GM18519 (cell line): ENCODE data around the gene PRKAG2.
"Not testable (repeated sequence)": the region's sequence is repeated elsewhere in the genome, so short reads cannot be mapped to it uniquely, and the experiment has no call there.

Experiments used
- ATAC-seq: cut with Tn5 transposase; IDR thresholded peaks from one replicate; pipeline ENCODE4 v1.9.1; 2021; ENCODE audit warnings: mild to moderate bottlenecking, moderate library complexity; ENCODE audit not compliant: unreplicated experiment, low FRiP score

Gene PRKAG2

GRCh38 chr7:151756076-151756731, 120.7 kb downstream of the PRKAG2 start:
- ATAC-seq = no peak

- ATAC-seq = no peak
Measured at GRCh38 chr7:151755131-151755801, 121.6 kb downstream of the PRKAG2 start.

- ATAC-seq = no peak
Measured at GRCh38 chr7:151754688-151755130, 122.2 kb downstream of the PRKAG2 start.

- no peak for ATAC-seq
Measured at GRCh38 chr7:151754142-151754590, 122.7 kb downstream of the PRKAG2 start.

- no peak for ATAC-seq
Measured at GRCh38 chr7:151752816-151753595, 123.9 kb downstream of the PRKAG2 start.

- no peak for ATAC-seq
Measured at GRCh38 chr7:151752037-151752436, 124.9 kb downstream of the PRKAG2 start.

GRCh38 chr7:151748733-151749132, 128.2 kb downstream of the PRKAG2 start:
- ATAC-seq = no peak

- not testable (repeated sequence) for ATAC-seq
Measured at GRCh38 chr7:151748021-151748420, 128.9 kb downstream of the PRKAG2 start.

- no peak for ATAC-seq
Measured at GRCh38 chr7:151745706-151746105, 131.2 kb downstream of the PRKAG2 start.

- no peak for ATAC-seq
Measured at GRCh38 chr7:151744656-151745638, 132.0 kb downstream of the PRKAG2 start.

- no peak for ATAC-seq
Measured at GRCh38 chr7:151744051-151744580, 132.8 kb downstream of the PRKAG2 start.

- no peak for ATAC-seq
Measured at GRCh38 chr7:151743481-151743983, 133.4 kb downstream of the PRKAG2 start.

- ATAC-seq = no peak
Measured at GRCh38 chr7:151742713-151743480, 134.0 kb downstream of the PRKAG2 start.

GRCh38 chr7:151741585-151741984, 135.3 kb downstream of the PRKAG2 start:
- ATAC-seq = no peak

- ATAC-seq = no peak
Measured at GRCh38 chr7:151740081-151740851, 136.6 kb downstream of the PRKAG2 start.

GRCh38 chr7:151738925-151739324, 138.0 kb downstream of the PRKAG2 start:
- no peak for ATAC-seq

GRCh38 chr7:151736403-151736909, 140.5 kb downstream of the PRKAG2 start:
- ATAC-seq = no peak

- ATAC-seq = no peak
Measured at GRCh38 chr7:151735851-151736402, 141.0 kb downstream of the PRKAG2 start.
